AG04450 (cell line): ENCODE data around the gene FBXW5. TPM values are rescaled to one million over a fixed set of nuclear protein-coding genes. Genes with fewer than 3 reads are reported as not detected.

Experiments
- CTCF ChIA-PET: fragments of 300-600, 350-600 bp; formaldehyde crosslinking; extraction: SDS; loops from one replicate; lab custom pipeline; 2022; ENCODE audit warnings: antibody characterized with exemption, inconsistent platforms; lab: Charles Lee
- POLR2A ChIA-PET: fragments of 350-600 bp; formaldehyde crosslinking; extraction: SDS; loops from one replicate; lab custom pipeline; 2021; ENCODE audit warnings: antibody characterized with exemption, inconsistent platforms; lab: Yijun Ruan, JAX
- DNase-seq: peaks from one replicate; pipeline ENCODE4 v3.0.0-alpha.2; 2011; ENCODE audit warnings: low read depth, low spot score
- H3K27ac ChIP-seq: one replicate; pipeline ENCODE4 v1.5.1; 2012; ENCODE audit warnings: low read depth, low read length, control low read depth
- H3K27me3 ChIP-seq: one replicate; pipeline ENCODE4 v1.6.0; 2012; ENCODE audit warnings: low read length; ENCODE audit not compliant: control insufficient read depth, insufficient read depth
- H3K4me3 ChIP-seq: 2 replicates; pipeline ENCODE4 v1.5.1; 2011; ENCODE audit warnings: mild to moderate bottlenecking, low read depth, low read length, control low read depth
- H3K9me3 ChIP-seq: 2 replicates; pipeline ENCODE4 v1.5.1; 2012; ENCODE audit warnings: low read length; ENCODE audit not compliant: control insufficient read depth, insufficient read depth
- polyA plus RNA-seq: library from polyadenylated mRNA; depleted of rRNA; stranded (reverse); fragments of >200 nt; gene quantifications from 2 replicates; pipeline ENCODE4 v1.2.3, GENCODE V29; 2011
- TF ChIP-seq, protein P1 (sequence below): IDR thresholded peaks from 2 replicates; pipeline ENCODE4 v1.5.1; 2011; ENCODE audit warnings: low read depth, low read length, control low read depth, inconsistent platforms

Gene FBXW5
- polyA plus RNA-seq, 1 experiment, result 31.2 TPM

DNA sequence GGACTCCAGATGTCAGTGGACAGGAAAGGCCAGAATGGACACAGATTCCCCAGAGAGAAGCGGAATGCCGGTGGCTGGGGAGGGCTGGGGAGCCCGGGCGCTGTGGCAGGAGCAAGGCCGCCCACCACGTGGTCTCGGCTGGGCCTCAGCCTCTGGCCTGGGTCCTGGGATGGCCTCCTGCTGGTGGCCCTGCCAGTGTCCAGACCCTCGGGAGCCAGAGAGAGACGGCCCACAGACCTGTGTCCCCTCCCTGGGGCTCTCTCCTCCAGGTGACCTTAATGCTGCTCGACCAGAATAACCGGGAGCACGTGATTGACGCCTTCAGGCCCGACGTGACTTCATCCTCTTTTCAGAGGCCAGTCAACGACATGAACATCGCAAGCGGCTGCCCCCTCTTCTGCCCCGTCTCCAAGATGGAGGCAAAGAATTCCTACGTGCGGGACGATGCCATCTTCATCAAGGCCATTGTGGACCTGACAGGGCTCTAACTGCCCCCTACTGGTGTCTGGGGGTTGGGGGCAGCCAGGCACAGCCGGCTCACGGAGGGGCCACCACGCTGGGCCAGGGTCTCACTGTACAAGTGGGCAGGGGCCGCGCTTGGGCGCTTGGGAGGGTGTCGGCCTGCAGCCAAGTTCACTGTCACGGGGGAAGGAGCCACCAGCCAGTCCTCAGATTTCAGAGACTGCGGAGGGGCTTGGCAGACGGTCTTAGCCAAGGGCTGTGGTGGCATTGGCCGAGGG is 19.0 kb downstream of the FBXW5 start:
- Histone ChIP-seq H3K27ac (no peak overlapping the region), H3K4me3 (no peak overlapping the region), H3K9me3 (no peaks in the 10 kb centered on the region; the same call in 1 of the 2 replicates), H3K27me3 (no peaks in the 10 kb centered on the region)
- POLR2A ChIA-PET, result interaction anchor here (0.5 kb wide), 1 partner anchor 103 kb away, joined by 5 read pairs; no protein-coding TSS in a partner anchor
- CTCF ChIA-PET, result interaction anchor here (1.4 kb wide), 1 partner anchor 138 kb away, joined by 3 read pairs; no protein-coding TSS in a partner anchor
- TF ChIP-seq, protein P1, sequence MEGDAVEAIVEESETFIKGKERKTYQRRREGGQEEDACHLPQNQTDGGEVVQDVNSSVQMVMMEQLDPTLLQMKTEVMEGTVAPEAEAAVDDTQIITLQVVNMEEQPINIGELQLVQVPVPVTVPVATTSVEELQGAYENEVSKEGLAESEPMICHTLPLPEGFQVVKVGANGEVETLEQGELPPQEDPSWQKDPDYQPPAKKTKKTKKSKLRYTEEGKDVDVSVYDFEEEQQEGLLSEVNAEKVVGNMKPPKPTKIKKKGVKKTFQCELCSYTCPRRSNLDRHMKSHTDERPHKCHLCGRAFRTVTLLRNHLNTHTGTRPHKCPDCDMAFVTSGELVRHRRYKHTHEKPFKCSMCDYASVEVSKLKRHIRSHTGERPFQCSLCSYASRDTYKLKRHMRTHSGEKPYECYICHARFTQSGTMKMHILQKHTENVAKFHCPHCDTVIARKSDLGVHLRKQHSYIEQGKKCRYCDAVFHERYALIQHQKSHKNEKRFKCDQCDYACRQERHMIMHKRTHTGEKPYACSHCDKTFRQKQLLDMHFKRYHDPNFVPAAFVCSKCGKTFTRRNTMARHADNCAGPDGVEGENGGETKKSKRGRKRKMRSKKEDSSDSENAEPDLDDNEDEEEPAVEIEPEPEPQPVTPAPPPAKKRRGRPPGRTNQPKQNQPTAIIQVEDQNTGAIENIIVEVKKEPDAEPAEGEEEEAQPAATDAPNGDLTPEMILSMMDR, result no peak
- no peak for DNase-seq

DNA sequence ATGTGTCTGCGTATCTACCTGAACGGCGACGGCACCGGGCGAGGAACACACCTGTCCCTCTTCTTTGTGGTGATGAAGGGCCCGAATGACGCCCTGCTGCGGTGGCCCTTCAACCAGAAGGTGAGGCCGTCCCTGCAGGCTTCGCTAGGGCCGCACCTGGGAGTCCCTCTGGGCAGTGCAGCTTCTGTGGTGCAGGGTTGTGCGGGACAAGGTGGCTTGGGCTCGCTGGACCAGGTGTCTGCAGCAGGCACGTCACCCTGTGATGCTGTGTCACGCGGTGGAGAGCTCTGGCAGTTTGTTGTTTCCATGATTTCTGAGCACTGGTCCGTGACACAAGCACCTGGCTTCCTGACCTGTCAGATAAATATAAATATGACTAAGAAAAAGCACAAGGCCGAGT is 20.7 kb downstream of the FBXW5 start:
- no peak for DNase-seq

DNA sequence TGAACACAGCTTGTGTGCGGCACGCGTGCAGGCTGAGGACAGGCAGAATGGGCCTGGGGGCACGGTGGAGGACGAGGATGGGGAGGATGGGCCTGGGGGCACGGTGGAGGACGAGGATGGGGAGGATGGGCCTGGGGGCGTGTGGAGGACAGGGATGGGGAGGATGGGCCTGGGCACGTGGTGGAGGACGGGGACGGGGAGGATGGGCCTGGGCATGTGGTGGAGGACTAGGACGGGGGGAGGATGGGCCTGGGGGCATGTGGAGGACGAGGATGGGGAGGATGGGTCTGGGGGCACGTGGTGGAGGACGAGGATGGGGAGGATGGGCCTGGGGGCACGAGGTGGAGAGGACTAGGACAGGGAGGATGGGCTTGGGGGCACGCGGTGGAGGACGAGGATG is 22.0 kb downstream of the FBXW5 start:
- H3K27ac ChIP-seq, result no peak overlapping the region
- ChIA-PET CTCF (no interaction called here), POLR2A (no interaction called here)
- no peak for DNase-seq
- no peak overlapping the region for H3K4me3 ChIP-seq
- H3K9me3 ChIP-seq, result no peaks in the 10 kb centered on the region; the same call in 1 of the 2 replicates
- no peaks in the 10 kb centered on the region for H3K27me3 ChIP-seq
- TF ChIP-seq, protein P1, result no peak

More for the DNA sequence above, 20.7 kb downstream of the FBXW5 start:
- no peak overlapping the region for H3K27ac ChIP-seq
- POLR2A ChIA-PET, result no interaction called here
- no peaks in the 10 kb centered on the region; the same call in 1 of the 2 replicates for H3K9me3 ChIP-seq
- CTCF ChIA-PET, result no interaction called here
- TF ChIP-seq, protein P1, result no peak
- H3K27me3 ChIP-seq, result no peaks in the 10 kb centered on the region
- H3K4me3 ChIP-seq, result no peak overlapping the region

DNA sequence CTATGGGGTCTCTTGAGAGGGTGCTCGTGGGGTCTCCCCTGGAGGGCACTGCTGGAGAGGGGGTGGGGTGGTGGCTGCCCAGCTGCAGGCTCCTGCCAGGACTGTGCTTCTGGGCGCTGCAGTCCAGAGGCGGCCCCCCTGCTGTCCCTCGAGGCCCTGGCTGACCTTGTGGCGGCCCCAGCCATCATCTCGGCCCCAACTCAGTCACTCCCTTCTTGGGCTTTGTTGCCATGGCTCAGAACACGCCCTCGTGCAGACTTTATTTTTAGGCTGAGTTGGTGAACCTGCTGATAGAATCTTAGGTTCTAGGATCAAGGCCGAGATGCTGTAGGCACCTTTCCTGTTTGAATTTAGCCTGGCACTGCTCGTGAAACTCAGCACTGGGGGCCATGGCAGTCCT is 22.8 kb downstream of the FBXW5 start:
- TF ChIP-seq, protein P1, result no peak
- Histone ChIP-seq H3K9me3 (no peaks in the 10 kb centered on the region; the same call in 1 of the 2 replicates), H3K27ac (no peak overlapping the region), H3K4me3 (no peak overlapping the region), H3K27me3 (no peaks in the 10 kb centered on the region)
- POLR2A ChIA-PET, result no interaction called here
- CTCF ChIA-PET, result no interaction called here
- no peak for DNase-seq

DNA sequence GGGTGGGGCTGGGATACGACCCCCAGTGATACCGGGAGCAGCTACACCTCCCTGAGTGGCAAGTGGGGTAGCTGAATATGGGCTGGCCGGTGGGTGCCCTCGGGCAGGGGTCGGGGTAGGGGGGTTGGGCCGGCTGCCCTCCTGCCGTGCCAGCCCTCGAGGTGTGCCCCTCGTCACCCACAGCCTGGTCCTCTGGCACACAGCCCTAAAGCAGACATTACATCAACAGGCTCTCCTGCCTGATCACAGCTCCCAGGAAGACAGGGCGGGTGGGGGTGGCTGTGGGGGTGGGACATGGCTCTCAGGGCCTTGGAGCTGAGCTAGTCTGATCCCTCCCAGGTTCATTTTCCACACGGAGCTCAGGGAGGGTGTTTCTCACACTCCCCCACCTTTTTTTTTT is 23.2 kb downstream of the FBXW5 start:
- H3K9me3 ChIP-seq, result no peaks in the 10 kb centered on the region; the same call in 1 of the 2 replicates
- no peak overlapping the region for H3K27ac ChIP-seq
- no peak overlapping the region for H3K4me3 ChIP-seq
- TF ChIP-seq, protein P1, result no peak
- no peaks in the 10 kb centered on the region for H3K27me3 ChIP-seq
- DNase-seq, result no peak
- CTCF ChIA-PET, result no interaction called here
- POLR2A ChIA-PET, result interaction anchor here (0.5 kb wide), 1 partner anchor 11 kb away, joined by 6 read pairs; no protein-coding TSS in a partner anchor
